ENCODE data around the gene RASGRP2. TPM values are rescaled to one million over a fixed set of nuclear protein-coding genes. Genes with fewer than 3 reads are reported as not detected.

The RASGRP2 gene
- total RNA-seq, 1 donor from 2014 or later: 139 TPM

DNA sequence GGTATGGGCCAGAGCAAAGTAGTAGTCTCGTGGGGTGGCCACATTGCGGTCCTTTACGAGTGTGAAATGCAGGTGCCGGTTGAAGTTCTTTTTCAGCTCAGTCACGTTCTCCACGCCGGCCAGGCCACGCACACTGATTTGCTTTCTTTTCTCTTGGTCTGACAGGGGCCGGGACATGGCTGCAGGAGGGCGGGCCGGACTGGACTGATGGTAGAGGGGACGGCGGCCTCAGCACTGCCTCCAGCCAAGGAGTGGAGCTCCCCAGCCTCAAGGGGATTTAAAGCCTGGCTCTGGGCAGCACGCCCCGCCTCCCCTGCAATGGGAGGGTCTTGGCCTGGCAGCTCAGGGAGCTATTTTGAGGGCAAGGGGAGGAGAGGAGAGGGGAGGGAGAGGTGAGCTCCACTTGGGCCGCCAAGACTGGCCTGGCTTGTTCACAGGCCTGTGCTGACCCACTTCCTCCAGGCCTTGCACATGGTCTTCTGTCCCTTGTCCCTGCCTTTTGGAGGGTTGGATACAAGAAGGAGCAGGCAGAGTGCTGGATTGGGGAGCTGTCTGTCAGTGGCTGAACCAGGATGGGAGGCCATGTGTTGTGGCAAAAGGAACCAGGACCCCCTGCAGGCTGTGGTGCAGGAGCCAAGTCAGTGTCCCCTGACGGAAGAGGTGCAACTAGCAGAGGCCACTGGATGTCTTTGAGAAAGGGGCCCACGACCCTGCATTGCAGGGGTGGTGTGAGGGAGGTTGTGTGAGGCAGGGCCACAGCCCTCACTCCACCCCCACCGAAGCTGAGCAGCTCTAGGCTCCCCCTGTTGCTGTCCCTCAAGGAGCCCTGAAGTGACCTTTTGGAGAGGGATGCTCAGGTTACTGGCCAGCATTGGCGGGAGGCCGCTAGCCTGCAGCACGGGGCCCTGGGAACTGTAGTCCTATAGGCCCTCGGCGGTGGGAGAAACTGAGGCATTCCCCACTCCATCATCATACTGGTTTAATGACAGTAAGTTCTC lies 16.1 kb upstream of the RASGRP2 start, which contains the start of gene PYGM:
Gene PYGM, minus strand, starts transcription at position 253 of the 998 bp plus-strand sequence. Its CDS starts 76 bp downstream, at position 177.
- Mint-ChIP-seq H3K4me3 (ENCODE audit: unreplicated experiment) (no peak within 1 kb of the TSS), H3K9me3 (ENCODE audit: unreplicated experiment) (no peaks in the 10 kb centered on the region), H3K27ac (ENCODE audit: unreplicated experiment) (no peak within 1 kb of the TSS), H3K4me1 (ENCODE audit: unreplicated experiment) (peaks cover 37% of the 10 kb centered on the region), H3K36me3 (ENCODE audit: low read depth, unreplicated experiment) (peaks cover 30% of the 10 kb centered on the region), H3K27me3 (ENCODE audit: unreplicated experiment) (peaks cover 8% of the 10 kb centered on the region)
- no peak for TF ChIP-seq CTCF (IDR thresholded peaks at IDR 0.05; ENCODE audit: unreplicated experiment)
- DNase-seq (ENCODE audit: low spot score): no peak

GRCh38 chr11:64759131-64759721 lies 15.3 kb upstream of the RASGRP2 start:
- no peak for DNase-seq (ENCODE audit: low spot score)
- Mint-ChIP-seq H3K27ac (ENCODE audit: unreplicated experiment) (no peak overlapping the region), H3K4me3 (ENCODE audit: unreplicated experiment) (no peak overlapping the region), H3K4me1 (ENCODE audit: unreplicated experiment) (peaks cover 29% of the 10 kb centered on the region), H3K9me3 (ENCODE audit: unreplicated experiment) (no peaks in the 10 kb centered on the region), H3K36me3 (ENCODE audit: low read depth, unreplicated experiment) (peaks cover 22% of the 10 kb centered on the region), H3K27me3 (ENCODE audit: unreplicated experiment) (peaks cover 8% of the 10 kb centered on the region)
- no peak for TF ChIP-seq CTCF (IDR thresholded peaks at IDR 0.05; ENCODE audit: unreplicated experiment)

DNA sequence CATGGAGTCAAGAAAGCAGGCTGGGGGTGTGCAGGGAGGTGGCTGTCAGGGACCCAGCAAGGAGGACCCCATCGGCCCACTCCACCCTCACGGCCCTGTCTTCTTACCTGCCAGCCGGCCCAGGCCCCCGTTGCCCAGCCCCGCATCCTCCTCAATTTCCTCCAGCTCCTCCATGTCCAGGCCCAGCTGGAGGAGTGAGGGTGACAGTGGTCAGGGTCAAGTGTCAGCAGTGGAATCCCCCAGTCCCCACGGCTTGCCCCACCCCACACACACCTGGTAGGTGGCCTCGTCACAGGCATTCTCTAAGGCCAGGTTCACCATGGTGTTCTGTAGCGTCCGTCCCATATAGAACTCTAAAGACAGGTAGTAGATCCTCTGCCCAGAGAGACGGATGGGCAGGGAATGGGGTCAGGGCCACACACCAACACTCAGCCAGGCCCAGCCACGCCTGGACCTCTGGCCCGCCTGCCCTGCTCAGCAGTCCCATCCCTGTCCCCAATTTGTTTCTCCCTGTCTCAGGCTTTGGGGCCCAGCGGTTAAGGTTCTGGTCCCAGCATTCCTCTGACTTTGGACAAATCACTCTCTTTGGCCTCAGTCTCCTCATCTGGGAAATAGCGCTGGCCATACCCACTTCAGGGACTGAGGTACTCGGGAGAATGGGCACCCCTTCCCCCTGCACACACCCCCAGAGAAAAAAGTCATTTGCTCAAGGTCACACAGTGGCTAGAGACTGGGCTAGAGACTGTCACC lies 14.6 kb upstream of the RASGRP2 start:
- Mint-ChIP-seq H3K27ac (ENCODE audit: unreplicated experiment) (no peak overlapping the region), H3K9me3 (ENCODE audit: unreplicated experiment) (no peaks in the 10 kb centered on the region), H3K27me3 (ENCODE audit: unreplicated experiment) (peaks cover 8% of the 10 kb centered on the region), H3K4me3 (ENCODE audit: unreplicated experiment) (no peak overlapping the region), H3K36me3 (ENCODE audit: low read depth, unreplicated experiment) (peaks cover 15% of the 10 kb centered on the region), H3K4me1 (ENCODE audit: unreplicated experiment) (peaks cover 22% of the 10 kb centered on the region)
- no peak for TF ChIP-seq CTCF (IDR thresholded peaks at IDR 0.05; ENCODE audit: unreplicated experiment)
- no peak for DNase-seq (ENCODE audit: low spot score)

DNA sequence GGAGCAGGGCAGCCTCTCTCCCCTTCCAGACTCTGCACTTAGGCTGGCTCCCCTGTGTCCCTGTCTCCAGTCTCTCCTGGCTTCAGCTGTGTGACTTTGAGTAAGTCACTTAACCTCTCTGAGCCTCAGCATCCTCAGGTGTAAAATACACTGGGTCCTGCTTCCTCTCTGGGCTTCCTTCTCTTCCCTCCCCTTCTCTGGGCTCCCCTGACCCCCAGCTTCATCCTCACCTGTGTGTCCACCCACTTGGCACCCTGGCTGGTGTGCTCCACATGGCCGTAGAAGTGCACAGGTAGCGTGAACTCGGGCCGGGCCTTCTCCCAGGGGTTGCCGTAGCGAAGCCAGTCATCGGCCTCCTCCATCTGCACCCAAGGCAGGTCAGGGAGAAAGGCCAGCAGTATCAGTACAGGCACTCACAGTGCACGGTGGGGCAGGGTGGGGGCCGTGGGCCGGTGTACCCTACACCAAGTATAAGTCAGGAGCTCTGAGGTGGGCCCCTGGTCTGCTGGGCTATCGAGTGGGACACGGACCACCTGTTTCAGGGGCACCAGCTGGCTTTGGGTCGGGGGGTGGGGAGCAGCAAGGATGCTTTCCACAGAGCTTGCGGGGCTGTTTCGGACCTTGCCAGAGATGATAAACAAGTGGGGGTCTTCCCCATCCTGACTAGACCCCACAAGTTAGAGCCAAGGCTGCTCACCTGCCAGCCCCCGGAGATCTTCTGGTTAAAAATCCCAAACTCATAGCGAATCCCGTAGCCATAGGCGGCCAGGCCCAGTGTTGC lies 13.8 kb upstream of the RASGRP2 start:
- Mint-ChIP-seq H3K27me3 (ENCODE audit: unreplicated experiment) (peaks cover 12% of the 10 kb centered on the region), H3K4me1 (ENCODE audit: unreplicated experiment) (peaks cover 15% of the 10 kb centered on the region), H3K36me3 (ENCODE audit: low read depth, unreplicated experiment) (peaks cover 10% of the 10 kb centered on the region), H3K4me3 (ENCODE audit: unreplicated experiment) (no peak overlapping the region), H3K9me3 (ENCODE audit: unreplicated experiment) (no peaks in the 10 kb centered on the region), H3K27ac (ENCODE audit: unreplicated experiment) (no peak overlapping the region)
- TF ChIP-seq CTCF (IDR thresholded peaks at IDR 0.05; ENCODE audit: unreplicated experiment): no peak
- no peak for DNase-seq (ENCODE audit: low spot score)

Data from endothelial cell (in vitro differentiated cells).